Measurements from ENCODE around the gene MRPS14. TPM values are rescaled to one million over a fixed set of nuclear protein-coding genes. Genes with fewer than 3 reads are reported as not detected.

The MRPS14 gene
- total and polyA plus RNA-seq, 9 of the 15 experiments (the other 6 are each of a cell fraction or from before 2014, with no cell fraction given), result 38.1 to 231 (median 54.9) TPM

DNA sequence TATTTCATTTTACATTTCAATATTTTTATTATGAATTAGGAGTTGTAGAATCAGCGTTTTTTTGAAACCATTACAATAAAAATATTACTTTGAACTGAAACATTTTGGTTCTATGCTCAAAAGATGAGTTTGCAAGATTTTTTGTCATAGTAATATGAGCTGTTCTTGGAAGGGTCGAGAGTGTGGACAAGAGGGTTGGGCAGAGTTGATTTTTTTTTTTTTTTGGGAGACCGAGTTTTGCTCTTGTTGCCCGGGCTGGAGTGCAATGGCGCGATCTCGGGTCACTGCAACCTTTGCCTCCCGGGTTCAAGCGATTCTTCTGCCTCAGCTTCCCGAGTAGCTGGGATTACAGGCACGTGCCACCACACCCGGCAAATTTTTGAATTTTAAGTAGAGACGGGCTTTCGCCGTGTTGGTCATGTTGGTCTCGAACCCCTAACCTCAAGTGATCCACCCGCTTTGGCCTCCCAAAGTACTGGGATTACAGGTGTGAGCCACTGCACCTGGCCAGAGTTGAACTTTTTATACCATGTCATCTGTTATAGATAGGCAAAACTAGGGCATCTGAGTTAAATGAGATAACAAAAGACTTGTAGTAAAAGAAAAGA is 20.2 kb downstream of the MRPS14 start (continued):
- TF ChIP-seq, protein P1, sequence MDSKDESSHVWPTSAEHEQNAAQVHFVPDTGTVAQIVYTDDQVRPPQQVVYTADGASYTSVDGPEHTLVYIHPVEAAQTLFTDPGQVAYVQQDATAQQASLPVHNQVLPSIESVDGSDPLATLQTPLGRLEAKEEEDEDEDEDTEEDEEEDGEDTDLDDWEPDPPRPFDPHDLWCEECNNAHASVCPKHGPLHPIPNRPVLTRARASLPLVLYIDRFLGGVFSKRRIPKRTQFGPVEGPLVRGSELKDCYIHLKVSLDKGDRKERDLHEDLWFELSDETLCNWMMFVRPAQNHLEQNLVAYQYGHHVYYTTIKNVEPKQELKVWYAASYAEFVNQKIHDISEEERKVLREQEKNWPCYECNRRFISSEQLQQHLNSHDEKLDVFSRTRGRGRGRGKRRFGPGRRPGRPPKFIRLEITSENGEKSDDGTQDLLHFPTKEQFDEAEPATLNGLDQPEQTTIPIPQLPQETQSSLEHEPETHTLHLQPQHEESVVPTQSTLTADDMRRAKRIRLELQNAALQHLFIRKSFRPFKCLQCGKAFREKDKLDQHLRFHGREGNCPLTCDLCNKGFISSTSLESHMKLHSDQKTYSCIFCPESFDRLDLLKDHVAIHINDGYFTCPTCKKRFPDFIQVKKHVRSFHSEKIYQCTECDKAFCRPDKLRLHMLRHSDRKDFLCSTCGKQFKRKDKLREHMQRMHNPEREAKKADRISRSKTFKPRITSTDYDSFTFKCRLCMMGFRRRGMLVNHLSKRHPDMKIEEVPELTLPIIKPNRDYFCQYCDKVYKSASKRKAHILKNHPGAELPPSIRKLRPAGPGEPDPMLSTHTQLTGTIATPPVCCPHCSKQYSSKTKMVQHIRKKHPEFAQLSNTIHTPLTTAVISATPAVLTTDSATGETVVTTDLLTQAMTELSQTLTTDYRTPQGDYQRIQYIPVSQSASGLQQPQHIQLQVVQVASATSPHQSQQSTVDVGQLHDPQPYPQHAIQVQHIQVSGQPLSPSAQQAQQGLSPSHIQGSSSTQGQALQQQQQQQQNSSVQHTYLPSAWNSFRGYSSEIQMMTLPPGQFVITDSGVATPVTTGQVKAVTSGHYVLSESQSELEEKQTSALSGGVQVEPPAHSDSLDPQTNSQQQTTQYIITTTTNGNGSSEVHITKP (IDR thresholded peaks at IDR 0.05; ENCODE audit: partially characterized antibody), result peak; percentile 45
- TF ChIP-seq, protein P2, sequence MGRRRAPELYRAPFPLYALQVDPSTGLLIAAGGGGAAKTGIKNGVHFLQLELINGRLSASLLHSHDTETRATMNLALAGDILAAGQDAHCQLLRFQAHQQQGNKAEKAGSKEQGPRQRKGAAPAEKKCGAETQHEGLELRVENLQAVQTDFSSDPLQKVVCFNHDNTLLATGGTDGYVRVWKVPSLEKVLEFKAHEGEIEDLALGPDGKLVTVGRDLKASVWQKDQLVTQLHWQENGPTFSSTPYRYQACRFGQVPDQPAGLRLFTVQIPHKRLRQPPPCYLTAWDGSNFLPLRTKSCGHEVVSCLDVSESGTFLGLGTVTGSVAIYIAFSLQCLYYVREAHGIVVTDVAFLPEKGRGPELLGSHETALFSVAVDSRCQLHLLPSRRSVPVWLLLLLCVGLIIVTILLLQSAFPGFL (CRISPR knock-in tag; IDR thresholded peaks at IDR 0.05), result no peak
- TF ChIP-seq SMARCE1 (IDR thresholded peaks at IDR 0.05) (0 out of 2 replicates have a peak, but pooled peaks have one; percentile 30), CREBBP (IDR thresholded peaks at IDR 0.05; ENCODE audit: low read depth, low read length) (no peak), ZNF316 (IDR thresholded peaks at IDR 0.05) (peak; percentile 96), WHSC1 (IDR thresholded peaks at IDR 0.05; ENCODE audit: low read length) (no peak), NUFIP1 (IDR thresholded peaks at IDR 0.05; ENCODE audit: partially characterized antibody) (no peak), RBM25 (IDR thresholded peaks at IDR 0.05; ENCODE audit: low read depth, low read length, severe bottlenecking) (no peak), SPI1 (IDR thresholded peaks at IDR 0.05; ENCODE audit: borderline replicate concordance, low read depth, low read length) (no peak), SMAD4 (CRISPR knock-in tag; conservative IDR thresholded peaks at IDR 0.05) (no peak), ETV6 (IDR thresholded peaks at IDR 0.05; ENCODE audit: borderline replicate concordance in 1 of 2, low read depth in 2 of 2, low read length in 1 of 2) (no peak), ETV6 (CRISPR knock-in tag; IDR thresholded peaks at IDR 0.05; ENCODE audit: borderline replicate concordance) (no peak), L3MBTL2 (IDR thresholded peaks at IDR 0.05) (0 out of 2 replicates have a peak, but pooled peaks have one; percentile 16), ATF7 (IDR thresholded peaks at IDR 0.05) (0 out of 2 replicates have a peak, but pooled peaks have one; percentile 18), MTF1 (CRISPR knock-in tag; IDR thresholded peaks at IDR 0.05; ENCODE audit: borderline replicate concordance) (no peak)
- TF ChIP-seq, protein P3, sequence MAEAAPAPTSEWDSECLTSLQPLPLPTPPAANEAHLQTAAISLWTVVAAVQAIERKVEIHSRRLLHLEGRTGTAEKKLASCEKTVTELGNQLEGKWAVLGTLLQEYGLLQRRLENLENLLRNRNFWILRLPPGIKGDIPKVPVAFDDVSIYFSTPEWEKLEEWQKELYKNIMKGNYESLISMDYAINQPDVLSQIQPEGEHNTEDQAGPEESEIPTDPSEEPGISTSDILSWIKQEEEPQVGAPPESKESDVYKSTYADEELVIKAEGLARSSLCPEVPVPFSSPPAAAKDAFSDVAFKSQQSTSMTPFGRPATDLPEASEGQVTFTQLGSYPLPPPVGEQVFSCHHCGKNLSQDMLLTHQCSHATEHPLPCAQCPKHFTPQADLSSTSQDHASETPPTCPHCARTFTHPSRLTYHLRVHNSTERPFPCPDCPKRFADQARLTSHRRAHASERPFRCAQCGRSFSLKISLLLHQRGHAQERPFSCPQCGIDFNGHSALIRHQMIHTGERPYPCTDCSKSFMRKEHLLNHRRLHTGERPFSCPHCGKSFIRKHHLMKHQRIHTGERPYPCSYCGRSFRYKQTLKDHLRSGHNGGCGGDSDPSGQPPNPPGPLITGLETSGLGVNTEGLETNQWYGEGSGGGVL (CRISPR knock-in tag; IDR thresholded peaks at IDR 0.05), result no peak
- TF ChIP-seq, protein P4, sequence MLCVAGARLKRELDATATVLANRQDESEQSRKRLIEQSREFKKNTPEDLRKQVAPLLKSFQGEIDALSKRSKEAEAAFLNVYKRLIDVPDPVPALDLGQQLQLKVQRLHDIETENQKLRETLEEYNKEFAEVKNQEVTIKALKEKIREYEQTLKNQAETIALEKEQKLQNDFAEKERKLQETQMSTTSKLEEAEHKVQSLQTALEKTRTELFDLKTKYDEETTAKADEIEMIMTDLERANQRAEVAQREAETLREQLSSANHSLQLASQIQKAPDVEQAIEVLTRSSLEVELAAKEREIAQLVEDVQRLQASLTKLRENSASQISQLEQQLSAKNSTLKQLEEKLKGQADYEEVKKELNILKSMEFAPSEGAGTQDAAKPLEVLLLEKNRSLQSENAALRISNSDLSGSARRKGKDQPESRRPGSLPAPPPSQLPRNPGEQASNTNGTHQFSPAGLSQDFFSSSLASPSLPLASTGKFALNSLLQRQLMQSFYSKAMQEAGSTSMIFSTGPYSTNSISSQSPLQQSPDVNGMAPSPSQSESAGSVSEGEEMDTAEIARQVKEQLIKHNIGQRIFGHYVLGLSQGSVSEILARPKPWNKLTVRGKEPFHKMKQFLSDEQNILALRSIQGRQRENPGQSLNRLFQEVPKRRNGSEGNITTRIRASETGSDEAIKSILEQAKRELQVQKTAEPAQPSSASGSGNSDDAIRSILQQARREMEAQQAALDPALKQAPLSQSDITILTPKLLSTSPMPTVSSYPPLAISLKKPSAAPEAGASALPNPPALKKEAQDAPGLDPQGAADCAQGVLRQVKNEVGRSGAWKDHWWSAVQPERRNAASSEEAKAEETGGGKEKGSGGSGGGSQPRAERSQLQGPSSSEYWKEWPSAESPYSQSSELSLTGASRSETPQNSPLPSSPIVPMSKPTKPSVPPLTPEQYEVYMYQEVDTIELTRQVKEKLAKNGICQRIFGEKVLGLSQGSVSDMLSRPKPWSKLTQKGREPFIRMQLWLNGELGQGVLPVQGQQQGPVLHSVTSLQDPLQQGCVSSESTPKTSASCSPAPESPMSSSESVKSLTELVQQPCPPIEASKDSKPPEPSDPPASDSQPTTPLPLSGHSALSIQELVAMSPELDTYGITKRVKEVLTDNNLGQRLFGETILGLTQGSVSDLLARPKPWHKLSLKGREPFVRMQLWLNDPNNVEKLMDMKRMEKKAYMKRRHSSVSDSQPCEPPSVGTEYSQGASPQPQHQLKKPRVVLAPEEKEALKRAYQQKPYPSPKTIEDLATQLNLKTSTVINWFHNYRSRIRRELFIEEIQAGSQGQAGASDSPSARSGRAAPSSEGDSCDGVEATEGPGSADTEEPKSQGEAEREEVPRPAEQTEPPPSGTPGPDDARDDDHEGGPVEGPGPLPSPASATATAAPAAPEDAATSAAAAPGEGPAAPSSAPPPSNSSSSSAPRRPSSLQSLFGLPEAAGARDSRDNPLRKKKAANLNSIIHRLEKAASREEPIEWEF (CRISPR knock-in tag; IDR thresholded peaks at IDR 0.05), result no peak

Data from K562 (cell line).